SJCRH30 (cell line): Measurements from ENCODE around the gene CFAP44. TPM values are rescaled to one million over a fixed set of nuclear protein-coding genes. Genes with fewer than 3 reads are reported as not detected.

ENCODE experiments used
- DNase-seq, 2 experiments: peaks; one replicate each; pipeline ENCODE4 v3.0.0-alpha.2; 2015 to 2020
- H3K27ac ChIP-seq: fragments of 250-450 bp; sonication (Bioruptor Pico); 2 replicates; pipeline ENCODE4 v1.5.1; 2020; ENCODE audit warnings: mild to moderate bottlenecking, moderate library complexity
- H3K27me3 ChIP-seq: fragments of 250-450 bp; sonication (Bioruptor Pico); 2 replicates; pipeline ENCODE4 v1.5.1; 2020; ENCODE audit warnings: mild to moderate bottlenecking, moderate library complexity
- H3K36me3 ChIP-seq: fragments of 250-450 bp; sonication (Bioruptor Pico); 2 replicates; pipeline ENCODE4 v1.5.1; 2020; ENCODE audit warnings: mild to moderate bottlenecking, moderate library complexity
- H3K4me1 ChIP-seq: fragments of 250-450 bp; sonication (Bioruptor Pico); 2 replicates; pipeline ENCODE4 v1.5.1; 2020; ENCODE audit warnings: mild to moderate bottlenecking, moderate library complexity
- H3K4me3 ChIP-seq: fragments of 250-450 bp; sonication (Bioruptor Pico); 2 replicates; pipeline ENCODE4 v1.5.1; 2020; ENCODE audit warnings: mild to moderate bottlenecking, moderate library complexity
- H3K9me3 ChIP-seq: fragments of 250-450 bp; sonication (Bioruptor Pico); replicated peaks from 2 replicates; pipeline ENCODE4 v1.5.1; 2020; ENCODE audit warnings: mild to moderate bottlenecking, moderate library complexity
- total RNA-seq: library from RNA; depleted of rRNA; stranded (reverse); fragments of >200 nt; shearing (Covaris generic); gene quantifications from 2 replicates; pipeline ENCODE4 v1.2.3, GENCODE V29; 2014; rRNA removed

CFAP44 gene
- total RNA-seq, 1 experiment from 2014 or later = 5.0 TPM

- no peak for DNase-seq
- H3K4me1 ChIP-seq = no peaks in the 10 kb centered on the region
- no peak overlapping the region for H3K27ac ChIP-seq
- no peaks in the 10 kb centered on the region for H3K9me3 ChIP-seq
- no peaks in the 10 kb centered on the region for H3K27me3 ChIP-seq
- no peak overlapping the region for H3K4me3 ChIP-seq
- peaks cover 4% of the 10 kb centered on the region for H3K36me3 ChIP-seq
Measured at GRCh38 chr3:113423699-113424098, 17.6 kb downstream of the CFAP44 start.

- Histone ChIP-seq H3K9me3 (no peaks in the 10 kb centered on the region), H3K36me3 (peaks cover 4% of the 10 kb centered on the region), H3K27ac (no peak overlapping the region), H3K27me3 (no peaks in the 10 kb centered on the region), H3K4me1 (no peaks in the 10 kb centered on the region), H3K4me3 (no peak overlapping the region)
- DNase-seq = no peak
Measured at GRCh38 chr3:113421082-113421481, 20.2 kb downstream of the CFAP44 start.

GRCh38 chr3:113409676-113410075, 31.6 kb downstream of the CFAP44 start:
- DNase-seq = no peak
- Histone ChIP-seq H3K27me3 (no peaks in the 10 kb centered on the region), H3K4me3 (no peak overlapping the region), H3K27ac (no peak overlapping the region), H3K4me1 (no peaks in the 10 kb centered on the region), H3K9me3 (peaks cover 8% of the 10 kb centered on the region; the same call in 1 of the 2 replicates), H3K36me3 (no peaks in the 10 kb centered on the region)

- peaks cover 9% of the 10 kb centered on the region; the same call in 1 of the 2 replicates for H3K36me3 ChIP-seq
- H3K27me3 ChIP-seq = no peaks in the 10 kb centered on the region
- H3K4me1 ChIP-seq = no peaks in the 10 kb centered on the region
- H3K27ac ChIP-seq = no peak overlapping the region
- H3K4me3 ChIP-seq = no peak overlapping the region
- no peaks in the 10 kb centered on the region for H3K9me3 ChIP-seq
- no peak for DNase-seq
Measured at GRCh38 chr3:113405180-113405579, 36.1 kb downstream of the CFAP44 start.

GRCh38 chr3:113404637-113405036, 36.7 kb downstream of the CFAP44 start:
- H3K27ac ChIP-seq = no peak overlapping the region
- no peaks in the 10 kb centered on the region for H3K27me3 ChIP-seq
- no peak for DNase-seq

More at GRCh38 chr3:113404637-113405036, 36.7 kb downstream of the CFAP44 start:
- no peak overlapping the region for H3K4me3 ChIP-seq
- no peaks in the 10 kb centered on the region for H3K4me1 ChIP-seq
- no peaks in the 10 kb centered on the region for H3K9me3 ChIP-seq
- peaks cover 9% of the 10 kb centered on the region; the same call in 1 of the 2 replicates for H3K36me3 ChIP-seq

Other genes starting within 250 kb of the CFAP44 start
- 13.4 and 15.3 TPM in 2 replicates for gene BOC, start 229.9 kb downstream of the CFAP44 start, total RNA-seq
- 14.8 and 19.7 TPM in 2 replicates for gene SPICE1, start 73.7 kb upstream of the CFAP44 start, total RNA-seq
- gene SIDT1, start 91.1 kb upstream of the CFAP44 start, total RNA-seq = 0.20 and 0.42 TPM in 2 replicates